KOPT-K1 (cell line): ENCODE measurements around the gene AMH.

Experiments
- H3K27ac ChIP-seq: fragments of 200-600 bp; sonication (generic); 2 replicates; pipeline ENCODE4 v1.5.1; 2016; ENCODE audit warnings: antibody characterized with exemption, mild to moderate bottlenecking, low read depth, low read length; ENCODE audit not compliant: poor library complexity, severe bottlenecking
- H3K36me3 ChIP-seq: fragments of 200-600 bp; sonication (generic); 2 replicates; pipeline ENCODE4 v1.5.1; 2017; ENCODE audit warnings: antibody characterized with exemption, mild to moderate bottlenecking, low read length, moderate library complexity; ENCODE audit not compliant: insufficient read depth
- H3K9me3 ChIP-seq: fragments of 200-600 bp; sonication (generic); 2 replicates; pipeline ENCODE4 v1.5.1; 2017; ENCODE audit warnings: antibody characterized with exemption, low read length, mild to moderate bottlenecking; ENCODE audit not compliant: insufficient read depth, poor library complexity, severe bottlenecking

The AMH gene

DNA sequence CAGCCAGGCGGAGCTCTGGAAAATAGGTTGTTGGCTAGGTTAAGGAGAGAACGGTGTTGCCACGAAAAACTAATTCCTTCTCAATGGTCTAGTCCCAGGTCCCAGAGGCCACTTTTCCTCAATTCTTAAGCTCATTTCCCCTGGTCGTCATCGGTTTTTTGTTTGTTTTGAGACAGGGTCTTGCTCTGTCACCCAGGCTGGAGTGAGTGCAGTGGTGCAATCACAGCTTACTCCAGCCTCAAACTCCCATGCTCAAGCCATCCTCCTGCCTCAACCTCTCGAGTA, 11.3 kb upstream of the AMH start:
- H3K9me3 ChIP-seq: no peaks in the 10 kb centered on the region
- H3K27ac ChIP-seq: peak overlapping the region; percentile 93
- peaks cover 58% of the 10 kb centered on the region for H3K36me3 ChIP-seq

DNA sequence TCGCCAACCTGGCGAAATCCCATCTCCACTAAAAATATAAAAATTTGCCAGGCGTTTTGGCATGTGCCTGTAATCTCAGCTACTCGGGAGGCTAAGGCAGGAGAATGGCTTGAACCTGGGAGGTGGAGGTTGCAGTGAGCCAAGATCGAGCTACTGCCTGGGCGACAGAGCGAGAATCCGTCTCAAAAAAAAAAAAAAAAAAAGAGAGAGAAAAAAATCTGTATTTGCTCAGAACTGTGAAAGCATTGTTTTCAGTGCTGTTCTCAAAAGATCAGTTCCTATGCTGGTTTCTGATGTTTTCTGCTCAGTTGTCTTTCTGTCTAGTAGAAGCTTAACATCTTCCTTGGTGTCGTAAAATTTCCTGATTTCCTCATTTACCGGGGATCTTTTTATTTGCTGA, 9.9 kb upstream of the AMH start:
- Histone ChIP-seq H3K36me3 (peaks cover 58% of the 10 kb centered on the region), H3K9me3 (no peaks in the 10 kb centered on the region), H3K27ac (peak overlapping the region; percentile 55)

DNA sequence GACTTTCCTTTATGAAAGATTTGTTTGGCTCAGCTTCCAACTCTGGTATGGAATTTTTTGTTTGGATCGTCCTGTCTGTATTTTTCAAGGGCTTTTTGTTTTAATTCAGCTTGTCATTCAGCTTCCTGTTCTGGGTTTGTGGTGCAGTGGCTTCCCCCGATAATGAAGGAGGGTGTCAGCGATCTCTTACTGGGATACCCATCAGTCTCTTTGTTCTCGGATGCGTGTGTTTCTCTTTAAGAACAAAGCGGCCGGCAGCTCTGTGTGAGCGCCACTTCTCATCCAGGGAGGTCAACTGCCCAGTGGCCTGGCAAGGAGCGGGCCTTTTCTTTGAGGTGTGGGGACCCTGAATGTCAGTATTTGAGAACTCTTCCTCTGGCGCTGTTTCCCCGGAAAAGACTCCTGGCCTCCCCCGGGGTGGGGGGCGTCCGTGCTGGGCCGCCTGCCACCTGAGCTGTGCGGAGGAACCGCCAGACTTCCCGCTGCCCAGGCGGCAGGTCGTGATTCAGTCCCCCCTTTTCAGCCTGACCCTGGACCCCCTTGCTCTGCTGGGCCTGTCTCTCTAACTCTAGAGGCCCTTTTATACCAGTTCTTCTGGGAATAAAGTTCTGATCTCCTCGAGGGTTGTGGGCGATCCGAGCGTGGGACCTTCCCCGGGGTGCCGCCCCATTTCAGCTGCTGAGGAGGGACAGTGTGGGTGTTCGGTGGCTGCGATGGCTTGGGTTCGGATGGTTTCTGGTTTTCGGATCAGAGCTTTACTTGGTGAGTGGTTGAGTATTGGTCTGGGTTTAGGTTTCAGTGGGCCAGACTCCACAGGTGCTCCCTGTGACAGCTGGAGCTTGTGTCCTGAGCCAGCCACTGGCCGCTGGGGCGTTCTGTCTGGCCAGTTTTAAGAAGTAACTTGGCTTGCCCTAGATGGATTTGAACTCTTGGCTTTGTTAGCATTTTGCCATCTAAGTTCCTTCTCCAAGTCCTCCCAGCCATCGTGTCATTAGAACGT, 9.1 kb upstream of the AMH start:
- peaks cover 62% of the 10 kb centered on the region for H3K36me3 ChIP-seq
- no peaks in the 10 kb centered on the region for H3K9me3 ChIP-seq
- peak overlapping the region; percentile 55 for H3K27ac ChIP-seq

DNA sequence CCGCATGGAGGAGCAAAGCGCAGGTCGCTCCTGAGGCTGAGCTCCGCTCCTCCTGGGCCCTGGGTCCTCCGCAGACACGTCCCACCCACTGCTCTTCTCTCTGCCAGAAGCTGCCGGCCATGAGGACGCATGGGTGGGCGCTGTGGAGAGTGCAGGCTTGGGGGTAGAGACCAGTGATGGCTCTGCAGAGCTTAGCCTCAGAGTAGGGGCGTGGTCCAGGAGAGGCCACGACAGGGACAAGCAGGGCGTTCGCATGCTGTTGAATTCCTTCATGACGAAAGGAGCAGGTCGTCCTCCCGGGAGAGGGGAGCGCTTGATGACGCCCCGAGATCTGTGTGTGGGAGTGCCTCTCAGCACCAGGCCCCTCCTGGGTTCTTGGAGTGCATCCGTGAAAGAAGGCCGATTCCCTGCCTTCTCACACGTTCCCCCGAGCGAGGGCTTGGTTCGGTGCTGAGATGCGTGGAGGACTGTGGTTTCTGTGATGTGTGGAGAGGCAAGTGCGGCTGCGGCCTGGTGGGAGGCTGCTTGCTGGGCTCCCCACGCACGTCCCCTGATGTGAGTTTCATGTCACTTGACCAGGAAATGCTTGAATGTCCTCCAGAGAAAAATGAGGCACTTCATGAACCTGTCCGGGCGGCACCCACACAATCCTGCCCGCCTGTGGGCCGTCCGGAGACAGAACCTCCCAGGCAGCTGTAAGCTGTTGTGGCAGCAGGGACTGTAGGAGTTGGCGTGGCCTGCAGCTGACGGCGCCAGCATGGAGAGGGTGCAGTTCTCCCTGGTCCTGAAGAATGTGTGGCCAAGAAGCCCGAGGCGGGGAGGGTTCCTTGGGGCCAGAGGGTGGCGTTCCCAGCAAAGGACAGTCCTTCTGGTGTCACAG, 8.0 kb upstream of the AMH start:
- Histone ChIP-seq H3K9me3 (no peaks in the 10 kb centered on the region), H3K27ac (peak overlapping the region; percentile 55), H3K36me3 (peaks cover 73% of the 10 kb centered on the region)

DNA sequence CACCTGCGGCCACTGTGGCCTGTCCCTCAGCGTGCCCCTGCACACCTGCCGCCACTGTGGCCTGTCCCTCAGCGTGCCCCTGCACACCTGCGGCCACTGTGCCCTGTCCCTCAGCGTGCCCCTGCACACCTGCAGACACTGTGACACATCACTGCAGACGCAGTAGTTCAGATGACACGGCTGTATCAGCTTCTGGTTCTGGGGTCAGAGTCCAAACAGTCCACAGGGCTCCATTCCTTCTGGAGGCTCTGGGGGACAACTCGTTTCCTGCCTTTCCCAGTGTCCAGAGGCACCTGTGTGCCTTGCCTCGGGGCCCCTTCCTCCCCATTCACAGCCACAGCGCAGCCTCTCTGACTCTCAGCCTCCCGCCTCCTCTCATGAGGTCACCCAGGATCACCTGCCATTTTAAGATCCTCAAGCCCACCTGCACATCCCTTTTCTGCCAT, 7.0 kb upstream of the AMH start:
- Histone ChIP-seq H3K9me3 (no peaks in the 10 kb centered on the region), H3K36me3 (peaks cover 83% of the 10 kb centered on the region), H3K27ac (no peak overlapping the region)

DNA sequence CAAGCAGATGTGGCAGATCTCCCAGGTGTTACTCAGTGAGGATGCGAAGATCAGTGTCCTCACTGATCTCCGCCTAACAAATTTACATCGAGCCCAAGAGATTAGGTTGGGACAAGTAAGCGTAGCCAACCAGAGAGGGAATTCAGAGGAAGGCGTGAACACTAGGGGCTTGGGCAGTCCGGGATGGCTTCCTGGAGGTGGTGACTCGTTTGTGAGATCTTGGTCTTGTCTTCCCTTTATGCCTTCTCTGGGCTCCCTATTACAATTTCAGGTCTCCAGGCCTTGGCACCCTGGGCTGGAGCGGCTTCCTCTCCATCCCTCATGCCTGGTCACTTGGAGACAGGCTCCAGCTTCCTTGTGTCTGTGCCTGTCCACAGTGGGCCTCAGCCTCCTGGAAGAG, 6.3 kb upstream of the AMH start:
- Histone ChIP-seq H3K36me3 (peaks cover 90% of the 10 kb centered on the region), H3K27ac (no peak overlapping the region), H3K9me3 (no peaks in the 10 kb centered on the region)

DNA sequence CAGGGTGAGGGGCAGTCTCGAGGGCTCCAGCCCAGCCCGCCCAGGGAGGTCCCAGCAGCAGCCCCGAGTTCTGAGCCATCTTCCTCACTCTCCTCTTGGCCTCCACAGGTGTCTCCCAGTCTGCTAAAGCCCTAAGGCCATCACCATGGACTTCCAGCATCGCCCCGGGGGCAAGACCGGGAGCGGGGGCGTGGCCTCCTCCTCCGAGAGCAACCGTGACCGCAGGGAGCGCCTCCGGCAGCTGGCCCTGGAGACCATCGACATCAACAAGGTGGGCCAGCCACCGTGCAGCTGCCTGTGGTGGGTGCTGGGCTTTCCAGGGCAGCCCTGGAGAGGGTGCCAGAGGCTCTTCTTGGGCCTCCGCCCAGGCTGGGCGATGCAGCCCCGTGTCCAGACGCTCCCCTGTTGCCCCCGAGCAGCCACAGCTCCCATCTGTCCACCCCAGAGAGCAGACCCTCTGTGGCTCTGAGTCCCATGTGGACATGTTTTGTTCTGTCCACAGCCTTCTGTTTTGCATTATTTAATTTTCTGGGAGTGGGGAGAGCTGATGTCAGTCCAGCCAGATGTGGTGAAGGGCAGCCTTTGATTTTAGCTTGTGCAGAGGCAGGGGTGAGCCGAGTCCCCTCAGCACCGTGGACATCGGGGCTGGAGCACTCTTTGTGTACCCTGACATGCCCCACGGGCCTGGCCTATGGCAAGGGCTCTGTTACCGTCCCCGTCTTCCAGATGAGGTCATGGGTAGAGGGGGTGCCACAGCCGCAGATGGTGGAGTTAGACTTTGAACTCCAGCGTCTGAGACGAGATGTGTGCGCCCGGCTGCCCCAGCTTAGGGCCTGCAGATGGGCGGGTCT, 5.6 kb upstream of the AMH start:
- H3K9me3 ChIP-seq: no peaks in the 10 kb centered on the region
- H3K27ac ChIP-seq: no peak overlapping the region
- peaks cover 90% of the 10 kb centered on the region for H3K36me3 ChIP-seq

DNA sequence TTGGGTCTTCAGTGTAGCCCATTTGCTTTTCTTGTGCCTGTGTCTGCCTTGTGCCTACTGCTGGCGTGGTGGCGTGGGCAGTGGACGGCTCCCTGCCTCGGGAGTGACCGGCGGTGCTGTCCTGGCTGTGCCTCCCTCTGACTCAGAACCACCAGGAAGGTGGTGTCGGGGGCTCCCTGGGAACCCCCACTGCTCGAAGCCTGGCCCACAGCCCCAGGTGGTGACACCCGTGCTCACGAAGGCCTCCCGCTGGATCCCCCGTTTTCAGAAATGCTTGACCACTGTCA, 5.1 kb upstream of the AMH start:
- Histone ChIP-seq H3K36me3 (peaks cover 91% of the 10 kb centered on the region), H3K9me3 (no peaks in the 10 kb centered on the region), H3K27ac (no peak overlapping the region)

DNA sequence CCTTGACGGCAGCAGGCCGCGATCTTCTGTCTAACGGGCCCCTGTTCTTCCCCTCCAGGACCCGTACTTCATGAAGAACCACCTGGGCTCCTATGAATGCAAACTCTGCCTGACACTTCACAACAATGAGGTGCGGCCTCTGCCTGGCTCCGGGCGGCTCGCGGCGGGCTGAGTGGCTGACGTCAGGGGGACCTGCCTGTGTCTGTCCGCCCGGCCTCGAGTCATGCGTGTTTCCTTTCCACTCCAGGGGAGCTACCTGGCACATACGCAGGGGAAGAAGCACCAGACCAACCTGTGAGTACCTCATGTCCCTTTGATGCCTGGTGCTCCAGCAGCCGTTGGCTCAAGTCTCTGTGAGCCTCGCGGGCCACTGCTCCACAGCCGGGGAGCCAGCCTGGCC, 4.6 kb upstream of the AMH start:
- Histone ChIP-seq H3K36me3 (peaks cover 95% of the 10 kb centered on the region), H3K9me3 (no peaks in the 10 kb centered on the region), H3K27ac (no peak overlapping the region)

DNA sequence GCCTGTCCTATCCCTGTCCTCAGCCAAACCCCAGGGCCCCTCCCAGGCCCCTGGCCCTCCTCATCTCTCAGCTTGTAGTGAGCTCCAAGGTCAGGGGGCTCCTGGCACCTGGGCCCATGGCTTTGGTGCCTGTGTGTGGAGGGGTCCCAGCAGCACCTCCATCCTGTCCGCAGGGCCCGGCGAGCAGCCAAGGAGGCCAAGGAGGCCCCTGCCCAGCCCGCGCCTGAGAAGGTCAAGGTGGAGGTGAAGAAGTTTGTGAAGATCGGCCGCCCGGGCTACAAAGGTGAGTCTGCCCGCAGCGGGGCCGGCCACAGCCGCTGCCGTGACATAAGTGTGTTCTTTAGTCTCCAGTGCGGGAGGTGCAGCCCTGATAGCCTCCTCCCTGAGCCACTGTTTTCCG, 3.9 kb upstream of the AMH start:
- Histone ChIP-seq H3K27ac (no peak overlapping the region), H3K9me3 (no peaks in the 10 kb centered on the region), H3K36me3 (peaks cover 100% of the 10 kb centered on the region)

DNA sequence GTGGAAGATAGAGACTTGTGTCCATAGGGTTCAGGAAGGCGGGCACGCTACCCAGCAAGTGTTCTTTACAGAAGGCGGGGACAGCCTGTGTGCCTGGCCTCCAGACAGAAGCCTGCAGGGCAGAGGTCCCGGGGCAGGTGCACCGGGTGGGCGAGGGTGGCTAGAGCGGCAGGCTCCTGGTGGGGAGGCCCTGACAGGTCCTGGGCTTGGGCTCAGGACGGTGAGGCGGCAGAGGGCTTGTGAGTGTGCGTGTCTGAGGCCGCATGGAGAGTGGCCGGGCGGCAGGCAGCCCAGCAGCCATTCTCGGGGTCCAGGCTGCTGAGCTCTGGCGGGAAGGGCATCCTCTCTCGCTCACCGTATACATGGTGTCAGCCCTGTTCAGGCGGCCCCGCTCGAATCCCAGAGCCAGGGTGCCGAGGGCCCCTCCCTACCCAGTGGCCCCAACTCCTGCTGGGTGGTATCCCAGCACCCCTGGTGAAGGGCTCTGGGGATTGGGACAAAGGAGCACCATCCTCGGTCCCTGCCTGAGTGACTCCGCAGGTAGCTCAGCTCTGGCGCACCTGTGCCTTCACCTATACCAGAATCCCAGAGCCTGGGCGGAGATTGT, 3.0 kb upstream of the AMH start:
- Histone ChIP-seq H3K27ac (no peak overlapping the region), H3K36me3 (peaks cover 100% of the 10 kb centered on the region), H3K9me3 (no peaks in the 10 kb centered on the region)

DNA sequence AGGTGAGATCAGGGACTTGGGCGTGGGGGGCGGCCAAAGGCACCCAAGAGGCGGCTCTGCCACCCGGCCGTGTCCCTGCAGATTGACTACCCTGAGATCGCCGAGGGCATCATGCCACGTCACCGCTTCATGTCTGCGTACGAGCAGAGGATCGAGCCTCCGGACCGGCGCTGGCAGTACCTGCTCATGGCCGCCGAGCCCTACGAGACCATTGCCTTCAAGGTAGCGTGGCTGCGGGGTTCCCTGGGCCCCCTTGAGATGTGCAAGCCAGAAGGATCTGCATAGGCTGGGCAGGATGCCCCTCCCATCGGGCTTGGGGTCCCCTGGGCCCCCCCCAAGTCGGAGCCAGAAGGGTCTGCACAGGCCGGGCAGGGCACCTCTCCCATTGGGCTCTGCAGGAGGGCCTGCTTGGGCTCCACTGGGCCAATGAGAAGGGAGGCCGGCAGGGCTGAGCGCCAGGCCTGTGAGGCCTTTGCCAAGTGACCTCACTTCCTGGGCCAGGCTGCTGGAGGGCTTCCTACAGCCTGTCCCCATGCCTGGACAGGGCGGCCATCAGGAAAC, 2.2 kb upstream of the AMH start:
- peaks cover 98% of the 10 kb centered on the region for H3K36me3 ChIP-seq
- H3K9me3 ChIP-seq: no peaks in the 10 kb centered on the region
- H3K27ac ChIP-seq: no peak overlapping the region

DNA sequence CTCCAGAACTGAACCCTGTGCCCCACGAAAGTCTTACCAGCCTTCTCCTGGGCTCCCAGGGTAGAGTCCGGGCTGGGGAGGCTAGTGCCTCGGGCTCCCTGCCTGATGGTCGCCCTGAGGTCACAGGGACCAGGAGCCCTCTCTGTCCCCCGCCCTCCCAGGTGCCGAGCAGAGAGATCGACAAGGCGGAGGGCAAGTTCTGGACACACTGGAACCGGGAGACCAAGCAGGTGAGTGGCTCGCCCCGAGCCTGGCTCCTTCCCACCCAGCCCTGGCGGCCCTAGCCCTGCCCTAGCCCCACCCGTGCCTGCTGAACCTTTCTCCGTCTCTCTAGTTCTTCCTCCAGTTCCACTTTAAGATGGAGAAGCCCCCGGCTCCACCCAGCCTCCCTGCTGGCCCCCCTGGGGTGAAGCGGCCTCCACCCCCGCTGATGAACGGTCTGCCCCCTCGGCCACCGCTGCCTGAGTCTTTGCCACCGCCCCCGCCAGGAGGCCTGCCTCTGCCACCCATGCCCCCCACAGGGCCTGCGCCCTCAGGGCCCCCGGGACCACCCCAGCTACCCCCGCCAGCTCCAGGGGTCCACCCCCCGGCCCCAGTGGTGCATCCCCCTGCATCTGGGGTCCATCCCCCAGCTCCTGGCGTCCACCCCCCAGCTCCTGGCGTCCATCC, 1.6 kb upstream of the AMH start:
- Histone ChIP-seq H3K27ac (no peak overlapping the region), H3K9me3 (no peaks in the 10 kb centered on the region), H3K36me3 (peaks cover 98% of the 10 kb centered on the region)
